Thymus (tissue), 11 donors: ENCODE measurements around the gene EGFLAM. TPM values are rescaled to one million over a fixed set of nuclear protein-coding genes. Genes with fewer than 3 reads are reported as not detected.

ENCODE experiments used
- DNase-seq, 9 donors: peaks; one replicate each; pipeline ENCODE4 v3.0.0-alpha.2; 2013; ENCODE audit warnings: low spot score in 9 of 9, low read depth in 6 of 9, missing footprints in 1 of 9
- H3K27ac ChIP-seq, 2 donors: one replicate each; pipeline ENCODE4 v1.5.1; 2013; ENCODE audit warnings: control low read depth in 1 of 2, low read depth in 1 of 2, low read length in 1 of 2, mild to moderate bottlenecking in 1 of 2, moderate library complexity in 1 of 2
- H3K27me3 ChIP-seq, 2 donors: one replicate each; pipeline ENCODE4 v1.5.1; 2013; ENCODE audit warnings: low read length in 1 of 2; ENCODE audit not compliant: control insufficient read depth in 2 of 2, insufficient read depth in 1 of 2
- H3K36me3 ChIP-seq, 2 donors: one replicate each; pipeline ENCODE4 v1.5.1; 2013; ENCODE audit warnings: low read length in 1 of 2, mild to moderate bottlenecking in 1 of 2, moderate library complexity in 1 of 2; ENCODE audit not compliant: control insufficient read depth in 2 of 2, insufficient read depth in 2 of 2
- H3K4me1 ChIP-seq, 2 donors: one replicate each; pipeline ENCODE4 v1.5.1; 2013; ENCODE audit warnings: low read length in 2 of 2; ENCODE audit not compliant: control insufficient read depth in 2 of 2, insufficient read depth in 2 of 2
- H3K4me3 ChIP-seq, 2 donors: one replicate each; pipeline ENCODE4 v1.5.1; 2013; ENCODE audit warnings: low read length in 2 of 2, control low read depth in 1 of 2, mild to moderate bottlenecking in 1 of 2
- H3K9me3 ChIP-seq, 2 donors: one replicate each; pipeline ENCODE4 v1.5.1; 2013; ENCODE audit warnings: low read length in 1 of 2, mild to moderate bottlenecking in 1 of 2; ENCODE audit not compliant: control insufficient read depth in 2 of 2, insufficient read depth in 1 of 2
- WGBS: extraction: QIAGEN DNeasy Blood & Tissue Kit; methylation state at CpG from one replicate; pipeline ENCODE4 v1.1.7; 2013; 5-methylcytosine and 5-hydroxymethylcytosine counted together
- polyA plus RNA-seq: library from polyadenylated mRNA; stranded (reverse); fragments of 200-250 nt; gene quantifications from one replicate; pipeline ENCODE4 v1.2.3, GENCODE V29; 2013
- total RNA-seq: library from RNA; stranded (reverse); fragments of 120-200 nt; gene quantifications from one replicate; pipeline ENCODE4 v1.2.4, GENCODE V29; 2013
- donor health status: healthy.

The EGFLAM gene
- total and polyA plus RNA-seq, 2 donors: 24.0 to 25.7 TPM

GRCh38 chr5:38383701-38384100 lies 125.3 kb downstream of the EGFLAM start:
- no peak overlapping the region for H3K4me3 ChIP-seq
- WGBS: 44% methylated on average over 3 of the region's 3 CpGs
- peaks cover 8 to 9% of the 10 kb centered on the region in 2 donors for H3K4me1 ChIP-seq
- no peak for DNase-seq
- no peaks in the 10 kb centered on the region for H3K36me3 ChIP-seq
- H3K27ac ChIP-seq: no peak overlapping the region
- H3K9me3 ChIP-seq: no peaks in the 10 kb centered on the region
- H3K27me3 ChIP-seq: peaks cover 2 to 16% of the 10 kb centered on the region in 2 donors

- Histone ChIP-seq H3K36me3 (no peaks in the 10 kb centered on the region), H3K4me3 (no peak overlapping the region), H3K9me3 (no peaks in the 10 kb centered on the region), H3K4me1 (peaks cover under 1 to 2% of the 10 kb centered on the region in 2 donors), H3K27me3 (peaks cover 2 to 11% of the 10 kb centered on the region in 2 donors), H3K27ac (no peak overlapping the region)
- 95% methylated on average over 3 of the region's 3 CpGs for WGBS
- DNase-seq: no peak
Observed at GRCh38 chr5:38384396-38384795, 126.0 kb downstream of the EGFLAM start.

GRCh38 chr5:38387161-38387560 lies 128.8 kb downstream of the EGFLAM start:
- Histone ChIP-seq H3K27ac (no peak overlapping the region), H3K36me3 (no peaks in the 10 kb centered on the region), H3K4me3 (no peak overlapping the region), H3K27me3 (peaks cover 2 to 4% of the 10 kb centered on the region in 2 donors), H3K9me3 (no peaks in the 10 kb centered on the region), H3K4me1 (no peaks in the 10 kb centered on the region)
- no peak for DNase-seq
- WGBS: 82% methylated on average over 2 of the region's 2 CpGs

- Histone ChIP-seq H3K4me3 (no peak overlapping the region), H3K27ac (no peak overlapping the region), H3K4me1 (peaks cover 2 to 7% of the 10 kb centered on the region in 2 donors), H3K9me3 (no peaks in the 10 kb centered on the region), H3K36me3 (no peaks in the 10 kb centered on the region), H3K27me3 (peaks cover 0 to 3% of the 10 kb centered on the region in 2 donors)
- 97% methylated on average over 15 of the region's 15 CpGs for WGBS
- DNase-seq: no peak
Observed at GRCh38 chr5:38393636-38394035, 135.3 kb downstream of the EGFLAM start.

GRCh38 chr5:38396766-38397165 lies 138.4 kb downstream of the EGFLAM start:
- H3K4me1 ChIP-seq: peaks cover 2 to 7% of the 10 kb centered on the region in 2 donors
- H3K27ac ChIP-seq: no peak overlapping the region
- peak in 1 of 9 donors; percentile 14 for DNase-seq
- H3K4me3 ChIP-seq: no peak overlapping the region
- H3K36me3 ChIP-seq: no peaks in the 10 kb centered on the region
- H3K9me3 ChIP-seq: no peaks in the 10 kb centered on the region
- WGBS: 36% methylated on average over 6 of the region's 6 CpGs
- H3K27me3 ChIP-seq: peaks cover 4 to 5% of the 10 kb centered on the region in 2 donors

- WGBS: 28% methylated on average over 2 of the region's 2 CpGs
- no peak for DNase-seq
- H3K36me3 ChIP-seq: no peaks in the 10 kb centered on the region
Observed at GRCh38 chr5:38400365-38400764, 142.0 kb downstream of the EGFLAM start.

GRCh38 chr5:38401145-38401544 lies 142.8 kb downstream of the EGFLAM start:
- H3K27me3 ChIP-seq: peaks cover 4 to 8% of the 10 kb centered on the region in 2 donors
- no peak for DNase-seq
- H3K4me3 ChIP-seq: no peak overlapping the region
- no peaks in the 10 kb centered on the region for H3K9me3 ChIP-seq
- H3K36me3 ChIP-seq: no peaks in the 10 kb centered on the region
- no peak overlapping the region for H3K27ac ChIP-seq
- H3K4me1 ChIP-seq: peaks cover 5 to 12% of the 10 kb centered on the region in 2 donors
- 74% methylated on average over 1 of the region's 1 CpG for WGBS

More at GRCh38 chr5:38400365-38400764, 142.0 kb downstream of the EGFLAM start:
- H3K9me3 ChIP-seq: no peaks in the 10 kb centered on the region
- peaks cover 5 to 12% of the 10 kb centered on the region in 2 donors for H3K4me1 ChIP-seq
- no peak overlapping the region for H3K27ac ChIP-seq
- peaks cover 4 to 8% of the 10 kb centered on the region in 2 donors for H3K27me3 ChIP-seq
- no peak overlapping the region for H3K4me3 ChIP-seq

GRCh38 chr5:38403406-38403805 lies 145.0 kb downstream of the EGFLAM start:
- peaks cover 3 to 6% of the 10 kb centered on the region in 2 donors for H3K4me1 ChIP-seq
- DNase-seq: no peak
- no peak overlapping the region for H3K27ac ChIP-seq
- no peak overlapping the region for H3K4me3 ChIP-seq
- H3K27me3 ChIP-seq: peaks cover 4 to 5% of the 10 kb centered on the region in 2 donors
- 81% methylated on average over 5 of the region's 5 CpGs for WGBS
- no peaks in the 10 kb centered on the region for H3K36me3 ChIP-seq
- H3K9me3 ChIP-seq: no peaks in the 10 kb centered on the region

- Histone ChIP-seq H3K4me1 (peaks cover 3 to 6% of the 10 kb centered on the region in 2 donors), H3K9me3 (no peaks in the 10 kb centered on the region), H3K27me3 (peaks cover 4 to 5% of the 10 kb centered on the region in 2 donors), H3K36me3 (no peaks in the 10 kb centered on the region), H3K4me3 (no peak overlapping the region), H3K27ac (no peak overlapping the region)
- peak in 2 of 9 donors; percentile 4 to 28 for DNase-seq
- 83% methylated on average over 6 of the region's 6 CpGs for WGBS
Observed at GRCh38 chr5:38403877-38404635, 145.7 kb downstream of the EGFLAM start.
